GM19324 (cell line): Measurements from ENCODE around the gene PPP1R9B.

Experiments used
- ATAC-seq: cut with Tn5 transposase; IDR thresholded peaks from one replicate; pipeline ENCODE4 v1.9.1; 2021; ENCODE audit warnings: mild to moderate bottlenecking, moderate library complexity; ENCODE audit not compliant: unreplicated experiment, low FRiP score

Gene PPP1R9B

GRCh38 chr17:50129728-50130558, 20.5 kb downstream of the PPP1R9B start, which contains the start of gene SAMD14:
Gene SAMD14 (minus strand): TSS chr17:50130160. CDS start chr17:50124959, 5,201 bp downstream.
- ATAC-seq, result no peak

GRCh38 chr17:50129353-50129727, 21.1 kb downstream of the PPP1R9B start:
- ATAC-seq, result no peak

GRCh38 chr17:50128441-50129352, 21.8 kb downstream of the PPP1R9B start:
- ATAC-seq, result no peak

- ATAC-seq, result no peak
Measured at GRCh38 chr17:50127697-50128361, 22.6 kb downstream of the PPP1R9B start.

- ATAC-seq, result no peak
Measured at GRCh38 chr17:50125420-50125997, 25.0 kb downstream of the PPP1R9B start.

DNA sequence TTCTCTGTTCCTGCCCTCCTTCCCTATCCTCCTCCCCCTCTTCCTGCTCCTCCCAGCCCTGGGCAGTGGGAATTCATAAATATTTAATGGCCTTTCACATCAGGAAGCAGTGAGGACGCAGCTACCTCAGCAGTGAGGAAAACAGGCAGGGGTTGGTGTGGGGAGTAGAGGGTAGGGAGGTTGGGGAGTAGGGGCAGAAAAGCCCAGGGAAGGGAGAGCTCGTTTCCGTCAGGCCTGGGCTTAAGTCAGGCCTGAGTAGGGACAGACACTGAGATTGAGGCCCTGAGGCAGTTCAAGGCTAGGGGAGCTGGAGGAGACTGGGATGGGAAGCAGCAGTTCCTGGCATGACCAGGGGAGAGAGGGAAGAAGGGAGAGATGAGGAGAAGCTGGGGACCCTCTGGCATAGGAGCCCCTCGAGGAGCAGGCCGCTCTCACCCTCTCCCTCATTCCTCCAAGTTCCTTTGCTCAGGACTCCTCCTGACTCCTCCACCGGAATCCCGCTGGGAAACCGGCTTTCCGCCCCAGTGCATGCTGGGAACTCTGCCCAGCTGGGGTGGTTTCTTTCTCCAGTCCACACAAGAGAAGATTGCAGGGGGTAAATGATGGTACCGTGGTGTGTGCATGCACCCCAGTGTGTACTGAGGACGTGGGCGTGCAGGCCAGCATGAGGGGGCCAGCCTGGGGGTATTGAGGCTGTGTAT, 26.7 kb downstream of the PPP1R9B start:
- ATAC-seq, result no peak

DNA sequence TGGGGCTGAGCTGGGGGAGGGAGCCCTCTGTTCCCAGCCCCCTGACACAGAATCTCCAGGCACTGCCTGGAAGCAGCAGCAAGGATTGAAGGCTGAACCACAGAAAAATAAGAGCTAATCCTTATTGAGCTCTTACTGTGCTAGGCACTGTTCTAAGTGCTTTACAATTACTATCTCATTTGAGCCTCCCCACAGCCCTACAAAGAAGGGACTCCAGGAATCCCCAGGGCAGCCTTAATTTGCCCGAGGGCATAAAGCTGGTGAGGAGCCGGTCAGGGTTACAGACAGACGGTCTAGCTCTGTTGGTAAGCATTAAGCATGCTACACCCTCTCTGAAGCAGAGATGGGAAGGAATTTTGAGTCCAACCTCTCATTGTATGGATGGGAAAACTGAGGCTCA, 27.5 kb downstream of the PPP1R9B start:
- no peak for ATAC-seq

- ATAC-seq, result no peak
Measured at GRCh38 chr17:50120475-50121253, 29.8 kb downstream of the PPP1R9B start.

DNA sequence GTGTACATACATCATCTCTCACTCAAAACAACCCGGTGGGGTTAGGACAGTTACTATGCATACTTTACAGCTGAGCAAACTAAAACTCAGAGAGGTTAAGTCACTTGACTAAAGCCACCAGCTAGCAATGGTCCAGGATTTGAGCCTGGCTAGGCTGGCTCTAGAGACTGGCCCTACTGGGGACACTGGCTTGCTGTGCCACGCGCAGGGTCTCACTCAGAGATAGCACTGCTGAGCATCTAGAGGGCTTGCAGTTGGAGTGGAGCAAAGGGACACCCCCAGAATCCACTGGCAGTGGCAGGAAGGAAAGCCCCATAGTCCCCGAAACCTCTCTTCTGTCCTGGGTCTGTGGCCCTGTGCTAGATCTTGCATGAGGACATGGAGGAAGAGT, 31.7 kb downstream of the PPP1R9B start:
- no peak for ATAC-seq

GRCh38 chr17:50118076-50118827, 32.2 kb downstream of the PPP1R9B start:
- no peak for ATAC-seq

DNA sequence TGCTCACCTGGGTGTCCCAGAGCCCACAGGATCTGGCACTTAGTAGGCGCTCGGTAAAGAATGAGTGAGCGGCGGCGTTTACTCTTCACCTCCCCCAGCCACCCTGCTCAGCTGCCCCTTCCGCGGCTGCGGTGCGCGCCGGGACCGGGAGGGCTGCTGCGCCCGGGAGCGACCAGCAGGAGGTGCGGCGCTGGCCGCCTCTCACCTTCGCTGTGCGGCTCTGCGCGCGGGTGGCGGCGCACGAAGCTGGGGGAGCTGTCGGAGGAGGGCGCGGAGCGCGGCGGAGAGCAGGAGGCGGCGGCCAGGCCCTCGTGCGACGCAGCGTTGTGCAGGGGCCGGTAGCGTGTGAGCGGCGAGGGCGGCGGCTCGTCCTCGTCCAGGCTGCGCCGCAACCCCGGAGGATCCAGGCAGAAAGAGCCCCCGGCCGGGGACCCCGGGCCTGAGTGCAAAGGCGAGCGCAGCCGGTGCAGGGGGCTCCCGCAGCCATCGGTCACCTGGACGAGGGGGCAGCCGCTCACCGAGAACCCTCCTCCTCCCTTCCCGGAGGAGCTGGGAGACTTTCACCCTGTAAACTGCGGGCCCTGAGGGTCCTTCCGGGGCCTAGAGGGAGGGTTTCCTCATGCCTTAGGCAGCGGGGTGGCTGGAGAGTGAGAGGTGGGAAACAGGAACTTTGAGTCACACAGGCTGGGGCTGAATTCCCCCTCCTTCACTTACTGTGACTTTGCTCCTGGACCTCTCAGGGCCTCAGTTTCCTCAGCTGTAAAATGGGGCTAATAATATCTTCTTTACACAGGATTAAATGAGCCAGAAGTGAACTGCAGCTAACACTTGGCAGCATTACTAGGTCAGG, 33.0 kb downstream of the PPP1R9B start:
- ATAC-seq, result no peak

DNA sequence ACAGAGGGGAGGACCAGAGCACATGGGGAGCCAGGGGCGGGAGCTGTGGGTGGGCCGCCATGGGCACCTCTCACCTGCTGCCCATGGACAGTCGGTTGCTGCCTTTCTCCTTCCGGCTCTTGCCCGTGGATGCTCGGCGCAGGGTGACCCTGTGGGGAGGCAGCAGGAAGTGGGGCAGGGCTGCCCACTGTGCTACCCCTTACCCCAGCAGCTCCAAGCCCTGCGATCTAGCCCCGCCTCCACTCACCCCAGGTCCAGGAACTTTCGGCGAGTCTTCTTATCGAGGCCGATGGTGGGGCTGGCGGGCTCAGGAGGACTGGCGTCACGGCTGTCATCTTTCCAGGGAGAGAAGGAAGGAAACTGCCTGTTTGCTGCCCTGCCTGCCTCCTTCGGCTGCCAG, 34.7 kb downstream of the PPP1R9B start:
- no peak for ATAC-seq

- no peak for ATAC-seq
Measured at GRCh38 chr17:50114849-50115357, 35.6 kb downstream of the PPP1R9B start.

- no peak for ATAC-seq
Measured at GRCh38 chr17:50114401-50114800, 36.1 kb downstream of the PPP1R9B start.

GRCh38 chr17:50113624-50114320, 36.7 kb downstream of the PPP1R9B start:
- no peak for ATAC-seq

DNA sequence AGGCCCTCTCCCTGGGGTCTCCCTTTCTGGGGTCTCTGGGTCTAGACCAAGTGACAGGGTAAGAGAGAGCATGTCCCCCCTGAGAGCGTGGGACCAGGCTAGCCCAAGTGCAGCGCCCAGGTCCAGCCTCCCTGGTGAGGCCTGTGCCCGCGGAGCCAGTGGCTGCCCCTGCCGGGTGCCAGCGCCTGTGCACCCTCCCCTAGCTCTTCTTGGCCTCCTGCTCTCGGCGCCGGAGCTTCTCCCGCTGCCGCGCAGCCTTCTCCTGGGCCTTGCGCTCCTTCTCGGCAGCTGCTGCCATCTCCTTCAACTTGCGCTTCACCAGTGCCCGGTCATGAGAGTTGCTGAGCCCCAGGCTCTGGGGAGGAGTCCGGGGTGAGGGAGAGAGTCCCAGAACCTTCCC, 37.8 kb downstream of the PPP1R9B start:
- ATAC-seq, result no peak
